Mucosa of descending colon (tissue), 3 donors: ENCODE data around the gene KIDINS220. TPM values are rescaled to one million over a fixed set of nuclear protein-coding genes. Genes with fewer than 3 reads are reported as not detected.

Source experiments
- ATAC-seq: fragments of 200-7000 bp; cut with Tn5 transposase; one replicate; pipeline ENCODE4 v1.9.1; 2020; ENCODE audit warnings: mild to moderate bottlenecking, moderate library complexity
- DNase-seq, 3 donors: peaks; one replicate each; pipeline ENCODE4 v3.0.0-alpha.2; 2020
- H3K36me3 ChIP-seq: fragments of 200-600 bp; one replicate; pipeline ENCODE4 v1.8.0; 2021; ENCODE audit warnings: low read depth, mild to moderate bottlenecking
- H3K4me1 ChIP-seq: fragments of 200-600 bp; one replicate; pipeline ENCODE4 v1.8.0; 2021; ENCODE audit warnings: low read depth, mild to moderate bottlenecking
- H3K4me3 ChIP-seq: fragments of 200-600 bp; one replicate; pipeline ENCODE4 v1.8.0; 2021; ENCODE audit warnings: mild to moderate bottlenecking
- H3K9me3 ChIP-seq: fragments of 200-600 bp; one replicate; pipeline ENCODE4 v1.8.0; 2021; ENCODE audit warnings: mild to moderate bottlenecking
- CTCF ChIP-seq: fragments of 200-600 bp; IDR thresholded peaks from one replicate; pipeline ENCODE4 v1.8.0; 2022; ENCODE audit warnings: antibody characterized with exemption, mild to moderate bottlenecking
- intact Hi-C, 2 donors: fragments of 100-400 bp; cut with DNase I in 1 of 2; cut with micrococcal nuclease in 1 of 2; formaldehyde crosslinking; loops; one replicate each; pipeline versions ENCODE4 v1.11.0 to v1.11.1; 2022; cut with DNase I, micrococcal nuclease
- total RNA-seq, 3 donors: library from RNA; stranded (reverse); fragmentation: NEBNext Ultra II Directional in 2 of 3; extraction: Animal tissue kit (Norgen Biotek cat#: 25700) in 2 of 3; gene quantifications; one replicate each; pipeline versions ENCODE4 v1.2.1 to v1.2.4, GENCODE V29; 2021 to 2023
- donor health status: DM: no; HTN: no; CAD: no; lungs with moderate emphysema.
- donor health status: DM: no; HTN: no; CAD: no.
- donor health status: DM: no; HTN: yes; CAD: no.

The KIDINS220 gene
- total RNA-seq, 3 donors from 2014 or later = 54.8 to 69.6 (median 55.9) TPM

GRCh38 chr2:8767324-8767723, 70.1 kb downstream of the KIDINS220 start:
- DNase-seq = no peak
- Histone ChIP-seq H3K9me3 (no peaks in the 10 kb centered on the region), H3K36me3 (no peaks in the 10 kb centered on the region), H3K4me1 (no peaks in the 10 kb centered on the region), H3K4me3 (no peak overlapping the region)
- intact Hi-C loops = no loop called here
- no peak for ATAC-seq
- no peak for TF ChIP-seq CTCF

- no peaks in the 10 kb centered on the region for H3K4me1 ChIP-seq
- no peak for ATAC-seq
Measured at GRCh38 chr2:8761529-8762164, 75.8 kb downstream of the KIDINS220 start.

GRCh38 chr2:8756716-8757115, 80.7 kb downstream of the KIDINS220 start:
- ATAC-seq = no peak
- Histone ChIP-seq H3K4me1 (no peaks in the 10 kb centered on the region), H3K36me3 (no peaks in the 10 kb centered on the region), H3K4me3 (no peak overlapping the region), H3K9me3 (peaks cover 6% of the 10 kb centered on the region)
- intact Hi-C loops = no loop called here
- no peak for DNase-seq
- TF ChIP-seq CTCF = no peak

More at GRCh38 chr2:8761529-8762164, 75.8 kb downstream of the KIDINS220 start:
- intact Hi-C loops = no loop called here
- no peak overlapping the region for H3K4me3 ChIP-seq
- no peaks in the 10 kb centered on the region for H3K36me3 ChIP-seq
- no peak for TF ChIP-seq CTCF
- peak in 1 of 3 donors; percentile 17 for DNase-seq
- peaks cover under 1% of the 10 kb centered on the region for H3K9me3 ChIP-seq

- intact Hi-C loops = no loop called here
- Histone ChIP-seq H3K4me3 (no peak overlapping the region), H3K9me3 (peaks cover 6% of the 10 kb centered on the region), H3K36me3 (no peaks in the 10 kb centered on the region), H3K4me1 (no peaks in the 10 kb centered on the region)
- no peak for TF ChIP-seq CTCF
- ATAC-seq (no peak), DNase-seq (no peak)
Measured at GRCh38 chr2:8756230-8756629, 81.2 kb downstream of the KIDINS220 start.

- TF ChIP-seq CTCF = no peak
- no peaks in the 10 kb centered on the region for H3K36me3 ChIP-seq
- H3K9me3 ChIP-seq = peaks cover 6% of the 10 kb centered on the region
- ATAC-seq = no peak
- intact Hi-C loops = no loop called here
- no peaks in the 10 kb centered on the region for H3K4me1 ChIP-seq
- H3K4me3 ChIP-seq = no peak overlapping the region
- no peak for DNase-seq
Measured at GRCh38 chr2:8754106-8754776, 83.2 kb downstream of the KIDINS220 start.
